ENCODE measurements around the gene CTNNA3.
A peak's percentile ranks its signal among the peaks of the same experiment; 100 is the strongest.
"Not testable (repeated sequence)": the region's sequence is repeated elsewhere in the genome, so short reads cannot be mapped to it uniquely, and the experiment has no call there.

Gene CTNNA3

GRCh38 chr10:67696029-67696428, at the start of gene CTNNA3:
TSS of gene CTNNA3 (minus strand) at chr10:67696195.
- no peak for DNase-seq (ENCODE audit: low read depth in 2 of 2)

- no peak for DNase-seq (ENCODE audit: low read depth in 2 of 2)
Observed at GRCh38 chr10:67735430-67735829, 39.4 kb upstream of the CTNNA3 start.

- no peak for DNase-seq (ENCODE audit: low read depth in 2 of 2)
Observed at GRCh38 chr10:67733511-67733910, 37.5 kb upstream of the CTNNA3 start.

DNA sequence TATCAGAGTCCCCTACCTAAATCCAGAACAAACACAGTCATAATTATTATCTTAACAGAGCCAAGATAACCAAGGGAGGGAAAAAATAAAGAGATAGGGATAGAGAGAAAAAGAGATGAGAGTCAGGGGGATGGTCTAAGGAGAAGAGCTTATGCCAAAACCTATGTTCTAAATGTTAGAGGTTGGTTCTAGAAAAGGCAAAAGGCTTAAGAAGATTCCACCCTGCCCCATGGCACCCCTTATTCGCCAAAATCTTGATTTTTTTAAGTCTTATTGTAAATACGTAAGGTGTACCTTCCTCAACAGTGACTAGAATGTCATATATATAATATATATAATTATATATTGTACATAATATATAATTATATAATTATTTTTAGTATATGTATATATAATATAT, 29.6 kb upstream of the CTNNA3 start:
- DNase-seq (ENCODE audit: low read depth in 2 of 2) = no peak

GRCh38 chr10:67723601-67724000, 27.6 kb upstream of the CTNNA3 start:
- DNase-seq (ENCODE audit: low read depth in 2 of 2) = no peak

DNA sequence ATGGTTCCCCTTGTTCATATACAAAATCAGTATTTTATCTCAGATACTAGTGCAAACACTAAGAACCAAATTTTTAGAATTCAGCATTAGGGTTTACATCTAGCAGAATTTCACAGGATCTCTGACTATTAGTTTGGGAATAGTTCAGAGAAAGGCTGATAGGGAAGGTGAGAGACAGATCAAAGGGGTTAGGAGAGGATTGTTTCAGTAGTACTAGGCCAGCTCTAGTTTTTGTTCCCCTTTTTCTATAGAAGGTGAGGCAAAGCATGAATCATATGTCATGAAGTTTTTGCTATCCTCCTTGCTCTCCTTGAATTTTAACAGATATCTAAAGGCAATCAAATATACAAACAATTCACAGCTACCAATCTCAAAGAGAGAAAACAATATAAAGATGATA, 26.1 kb upstream of the CTNNA3 start:
- DNase-seq (ENCODE audit: low read depth in 2 of 2) = no peak

DNA sequence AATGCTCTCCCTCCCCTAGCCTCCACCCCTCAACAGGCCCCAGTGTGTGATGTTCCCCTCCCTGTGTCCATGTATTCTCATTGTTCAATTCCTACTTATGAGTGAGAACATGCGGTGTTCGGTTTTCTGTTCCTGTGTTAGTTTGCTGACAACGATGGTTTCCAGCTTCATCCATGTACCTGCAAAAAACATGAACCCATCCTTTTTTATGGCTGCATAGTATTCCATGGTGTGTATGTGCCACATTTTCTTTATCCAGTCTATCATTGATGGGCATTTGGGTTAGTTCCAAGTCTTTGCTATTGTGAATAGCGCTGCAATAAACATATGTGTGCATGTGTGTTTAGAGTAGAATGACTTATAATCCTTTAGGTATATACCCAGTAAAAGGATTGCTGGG, 20.5 kb upstream of the CTNNA3 start:
- DNase-seq (ENCODE audit: low read depth in 2 of 2) = not testable (repeated sequence)

DNA sequence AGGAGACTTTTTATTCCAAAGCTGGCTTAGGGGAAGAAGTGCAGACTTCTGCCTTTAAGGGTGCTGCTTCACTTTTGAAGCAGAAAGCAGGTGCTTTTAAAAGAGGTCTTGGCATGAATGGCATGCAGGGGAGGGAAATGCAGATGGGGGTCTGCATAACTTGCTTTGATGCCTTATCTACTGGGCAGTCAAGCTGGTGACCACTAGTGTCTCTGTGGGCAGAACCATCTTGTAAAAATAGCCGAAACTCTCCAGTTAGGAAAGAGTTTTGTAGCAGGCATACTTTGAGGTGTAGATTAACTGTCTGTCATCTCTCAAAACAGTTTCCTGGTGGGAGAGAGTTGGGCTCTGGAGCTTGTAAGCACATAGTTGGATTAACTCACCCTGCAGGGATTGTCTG, 9.9 kb upstream of the CTNNA3 start:
- no peak for DNase-seq (ENCODE audit: low read depth in 2 of 2)

DNA sequence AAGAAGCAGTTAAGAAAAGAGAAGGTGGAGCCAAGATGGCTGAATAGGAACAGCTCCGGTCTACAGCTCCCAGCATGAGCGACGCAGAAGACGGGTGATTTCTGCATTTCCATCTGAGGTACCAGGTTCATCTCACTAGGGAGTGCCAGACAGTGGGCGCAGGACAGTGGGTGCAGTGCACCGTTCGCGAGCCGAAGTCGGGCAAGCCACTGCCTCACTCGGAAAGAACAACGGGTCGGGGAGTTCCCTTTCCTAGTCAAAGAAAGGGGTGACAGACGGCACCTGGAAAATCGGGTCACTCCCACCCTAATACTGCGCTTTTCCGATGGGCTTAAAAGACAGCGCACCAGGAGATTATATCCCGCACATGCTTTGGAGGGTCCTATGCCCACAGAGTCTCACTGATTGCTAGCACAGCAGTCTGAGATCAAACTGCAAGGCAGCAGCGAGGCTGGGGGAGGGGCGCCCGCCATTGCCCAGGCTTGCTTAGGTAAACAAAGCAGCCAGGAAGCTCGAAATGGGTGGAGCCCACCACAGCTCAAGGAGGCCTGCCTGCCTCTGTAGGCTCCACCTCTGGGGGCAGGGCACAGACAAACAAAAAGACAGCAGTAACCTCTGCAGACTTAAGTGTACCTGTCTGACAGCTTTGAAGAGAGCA, 3.7 kb upstream of the CTNNA3 start:
- not testable (repeated sequence) for DNase-seq (ENCODE audit: low read depth in 2 of 2)

DNA sequence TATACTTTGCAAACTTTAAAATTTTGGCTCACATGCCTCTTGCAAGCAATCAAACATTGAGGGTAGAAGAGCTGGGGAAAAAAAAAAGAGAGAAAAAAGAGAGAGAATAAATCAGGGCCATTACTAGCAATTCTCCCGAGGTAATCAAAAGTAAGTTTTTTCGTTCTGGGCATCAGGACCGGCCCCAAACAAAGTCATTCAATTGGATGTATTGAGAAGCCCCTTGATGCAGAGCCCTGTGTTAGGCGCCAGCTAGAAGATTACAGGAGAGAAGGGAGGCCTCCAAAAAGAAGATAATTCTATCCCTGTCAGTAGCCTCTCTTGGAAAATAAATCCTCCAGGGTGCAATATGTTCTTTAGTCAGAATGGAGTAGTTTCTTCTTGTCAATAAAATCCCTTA, 2.2 kb upstream of the CTNNA3 start:
- DNase-seq (ENCODE audit: low read depth in 2 of 2) = no peak

DNA sequence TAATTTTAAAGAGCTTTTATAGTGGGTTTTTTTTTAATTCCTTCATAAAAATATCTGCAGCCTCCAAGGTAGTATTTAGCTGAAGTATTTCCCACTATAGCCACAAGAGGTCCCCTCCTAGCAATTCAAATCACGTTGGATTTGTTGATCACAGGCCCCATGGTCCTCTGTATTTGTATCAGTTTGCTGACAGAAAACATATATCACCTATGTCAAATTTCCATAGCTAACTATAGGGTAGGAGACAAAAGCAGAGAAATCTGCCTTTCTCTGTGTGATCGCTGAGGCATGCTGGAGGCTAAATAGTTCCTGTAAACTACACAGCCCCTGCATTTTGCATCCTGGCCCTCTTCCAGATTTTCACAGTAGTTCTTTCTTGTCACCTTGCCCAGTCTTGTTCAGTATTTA, 1.7 kb upstream of the CTNNA3 start:
- peak in 1 of 2 donors; percentile 5 for DNase-seq (ENCODE audit: low read depth in 2 of 2)

GRCh38 chr10:67696679-67697078, 684 bp upstream of the CTNNA3 start:
- DNase-seq (ENCODE audit: low read depth in 2 of 2) = no peak

- DNase-seq (ENCODE audit: low read depth in 2 of 2) = no peak
Observed at GRCh38 chr10:67695555-67695954, 440 bp downstream of the CTNNA3 start.

- DNase-seq (ENCODE audit: low read depth in 2 of 2) = not testable (repeated sequence)
Observed at GRCh38 chr10:67691861-67692260, 4.1 kb downstream of the CTNNA3 start.

DNA sequence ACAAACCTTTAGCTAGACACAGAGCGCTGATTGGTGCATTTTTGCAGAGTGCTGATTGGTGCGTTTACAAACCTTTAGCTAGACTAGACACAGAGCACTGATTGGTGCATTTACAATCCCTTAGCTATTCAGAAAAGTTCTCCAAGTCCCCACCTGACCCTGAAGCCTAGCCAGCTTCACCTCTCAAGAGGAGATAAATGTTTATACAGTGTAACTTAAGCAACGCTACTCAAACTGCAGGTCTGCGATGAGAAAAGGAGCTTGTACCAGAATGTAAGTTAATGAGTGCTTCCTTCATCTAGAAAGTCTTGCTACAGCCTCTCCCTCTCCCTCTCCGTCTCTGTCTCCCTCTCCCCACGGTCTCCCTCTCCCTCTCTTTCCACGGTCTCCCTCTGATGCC, 5.5 kb downstream of the CTNNA3 start:
- DNase-seq (ENCODE audit: low read depth in 2 of 2) = not testable (repeated sequence)

DNA sequence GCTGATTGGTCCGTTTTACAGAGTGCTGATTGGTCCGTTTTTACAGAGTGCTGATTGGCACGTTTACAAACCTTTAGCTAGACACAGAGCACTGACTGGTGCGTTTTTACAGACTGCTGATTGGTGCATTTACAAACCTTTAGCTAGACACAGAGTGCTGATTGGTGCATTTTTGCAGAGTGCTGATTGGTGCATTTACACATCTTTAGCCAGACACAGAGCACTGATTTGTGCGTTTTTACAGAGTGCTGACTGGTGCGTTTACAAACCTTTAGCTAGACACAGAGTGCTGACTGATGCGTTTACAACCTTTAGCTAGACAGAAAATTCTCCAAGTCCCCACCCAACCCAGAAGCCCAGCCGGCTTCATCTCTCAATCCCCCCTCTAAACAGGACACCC, 11.9 kb downstream of the CTNNA3 start:
- not testable (repeated sequence) for DNase-seq (ENCODE audit: low read depth in 2 of 2)

- DNase-seq (ENCODE audit: low read depth in 2 of 2) = no peak
Observed at GRCh38 chr10:67678335-67678974, 17.5 kb downstream of the CTNNA3 start.

- DNase-seq (ENCODE audit: low read depth in 2 of 2) = no peak
Observed at GRCh38 chr10:67676208-67676825, 19.7 kb downstream of the CTNNA3 start.

- no peak for DNase-seq (ENCODE audit: low read depth in 2 of 2)
Observed at GRCh38 chr10:67670401-67670800, 25.6 kb downstream of the CTNNA3 start.

- DNase-seq (ENCODE audit: low read depth in 2 of 2) = no peak
Observed at GRCh38 chr10:67669978-67670377, 26.0 kb downstream of the CTNNA3 start.

DNA sequence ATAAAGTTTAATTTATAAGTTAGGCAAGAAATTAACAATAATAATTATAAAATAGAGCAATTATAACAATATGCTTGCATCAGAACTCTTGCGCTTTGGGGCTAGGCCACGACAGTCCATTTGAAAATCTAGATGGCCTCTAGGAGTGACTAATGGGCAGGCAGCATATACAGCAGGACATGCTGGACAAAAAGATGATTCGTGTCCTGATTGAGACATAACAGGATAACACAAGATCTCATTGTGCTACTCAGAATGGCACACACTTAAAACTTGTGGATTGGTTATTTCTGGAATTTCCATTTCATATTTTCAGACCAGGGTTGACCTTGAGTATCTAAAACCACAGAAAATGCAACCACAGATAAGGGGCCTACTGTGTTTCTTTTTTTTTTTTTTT, 27.5 kb downstream of the CTNNA3 start:
- DNase-seq (ENCODE audit: low read depth in 2 of 2) = no peak

DNA sequence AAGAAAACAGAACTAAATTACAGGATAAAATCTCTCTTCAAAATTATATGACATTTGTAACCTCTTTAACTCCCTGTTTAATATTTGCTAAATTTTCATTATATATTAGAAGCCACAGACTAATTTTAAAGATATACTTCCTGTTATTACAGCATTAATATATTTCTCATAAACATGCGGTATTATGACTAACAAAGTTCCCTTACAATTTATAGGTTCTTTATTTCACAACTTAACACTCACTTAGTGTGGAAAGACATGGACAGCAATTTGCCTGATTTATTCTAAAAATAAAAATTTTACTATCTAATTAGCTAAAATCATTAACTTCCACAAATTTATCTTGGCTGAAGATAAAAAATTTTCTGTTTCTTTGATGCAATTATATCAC, 29.0 kb downstream of the CTNNA3 start:
- no peak for DNase-seq (ENCODE audit: low read depth in 2 of 2)

DNA sequence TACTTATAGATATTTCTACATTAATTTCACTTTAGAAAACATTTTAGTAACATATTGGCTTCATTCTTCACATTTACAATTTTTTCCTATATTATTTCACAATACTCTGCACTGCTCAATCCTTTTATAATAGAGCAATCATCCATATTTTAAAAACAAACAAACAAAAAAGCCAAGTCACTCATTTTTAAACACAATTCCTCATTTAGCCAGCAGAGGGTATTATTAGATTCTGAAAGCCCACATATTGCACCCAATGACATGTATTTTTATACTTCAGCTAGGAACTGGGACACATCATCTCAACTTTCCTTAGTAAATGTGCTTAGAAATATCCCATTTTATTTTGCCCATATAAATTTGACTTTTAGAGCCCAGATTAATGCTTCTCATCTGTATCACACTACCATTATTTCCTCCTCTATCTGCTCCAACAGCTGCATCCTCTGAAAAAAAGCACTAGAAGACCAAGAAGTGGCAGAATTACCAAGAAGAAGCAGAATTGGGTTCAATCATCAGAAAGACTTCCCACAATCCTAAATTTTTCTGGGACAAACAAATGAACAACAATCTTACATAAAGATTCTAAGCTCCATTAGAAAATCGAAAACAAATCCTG, 29.5 kb downstream of the CTNNA3 start:
- no peak for DNase-seq (ENCODE audit: low read depth in 2 of 2)
